NCI-H460 (cell line): Measurements from ENCODE around the gene YLPM1. TPM values are rescaled to one million over a fixed set of nuclear protein-coding genes. Genes with fewer than 3 reads are reported as not detected.
A peak's percentile ranks its signal among the peaks of the same experiment; 100 is the strongest.

Experiments
- DNase-seq: peaks from one replicate; pipeline ENCODE4 v3.0.0-alpha.2; 2016; ENCODE audit warnings: low read depth; ENCODE audit errors: extremely low read depth
- total RNA-seq: library from RNA; depleted of rRNA; stranded (reverse); fragments of >200 nt; shearing (Covaris generic); gene quantifications from 2 replicates; pipeline ENCODE4 v1.2.3, GENCODE V29; 2014; rRNA removed

The YLPM1 gene
- total RNA-seq, 1 experiment from 2014 or later, result 23.6 TPM

DNA sequence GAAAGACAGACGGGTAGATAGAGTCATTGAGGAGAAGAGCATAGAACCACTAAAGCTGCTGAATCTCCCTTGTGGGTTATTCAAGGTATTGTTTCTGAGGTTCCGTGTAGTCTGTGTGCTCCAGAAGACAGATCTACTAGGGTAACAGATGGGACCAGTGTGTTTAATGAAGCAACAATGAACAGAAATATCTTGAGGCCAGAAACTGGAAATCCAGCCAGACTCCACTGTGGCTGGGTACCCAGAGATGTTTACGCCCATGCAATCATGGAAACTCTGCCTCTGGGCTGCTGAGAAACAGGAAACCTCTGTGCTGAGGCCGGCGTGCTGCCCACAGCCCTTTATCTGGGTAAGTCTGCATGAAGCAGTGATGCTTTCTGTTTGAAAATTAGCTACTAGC lies 104.6 kb downstream of the YLPM1 start:
- DNase-seq, result no peak

DNA sequence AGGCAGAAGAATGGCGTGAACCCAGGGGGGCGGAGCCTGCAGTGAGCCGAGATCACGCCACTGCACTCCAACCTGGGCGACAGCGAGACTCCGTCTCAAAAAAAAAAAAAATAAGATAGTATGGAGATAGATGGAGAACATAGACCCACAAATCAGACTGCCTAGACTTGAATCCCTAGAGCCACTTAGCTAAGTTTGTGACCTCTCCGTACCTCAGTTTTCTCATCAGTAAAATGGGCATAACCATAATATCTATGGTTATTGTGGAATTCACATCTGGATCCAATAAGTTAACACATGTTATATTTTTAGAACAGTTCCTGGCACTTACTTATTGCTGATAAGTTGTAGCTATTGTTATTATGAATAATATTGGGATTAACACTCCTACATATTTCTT lies 105.6 kb downstream of the YLPM1 start:
- no peak for DNase-seq

DNA sequence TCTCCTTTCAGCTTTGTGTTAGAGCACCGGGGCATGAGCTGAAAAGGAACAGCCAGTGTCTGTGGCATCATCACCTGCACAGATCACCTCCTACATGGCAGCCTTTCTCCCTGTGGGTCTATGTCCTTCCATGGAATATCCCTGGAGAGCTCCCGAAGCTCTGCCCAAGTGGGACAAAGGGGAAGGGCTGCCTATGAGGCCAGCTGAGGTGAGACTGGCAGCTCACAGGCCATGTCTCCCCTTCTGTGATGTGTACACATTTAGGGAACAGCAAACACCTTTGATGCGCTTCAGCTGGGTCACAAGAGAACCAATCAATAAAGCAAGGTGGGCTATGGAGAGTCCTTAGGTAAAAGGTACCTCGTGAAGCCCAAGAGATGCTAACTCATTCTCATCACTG lies 108.7 kb downstream of the YLPM1 start:
- no peak for DNase-seq

DNA sequence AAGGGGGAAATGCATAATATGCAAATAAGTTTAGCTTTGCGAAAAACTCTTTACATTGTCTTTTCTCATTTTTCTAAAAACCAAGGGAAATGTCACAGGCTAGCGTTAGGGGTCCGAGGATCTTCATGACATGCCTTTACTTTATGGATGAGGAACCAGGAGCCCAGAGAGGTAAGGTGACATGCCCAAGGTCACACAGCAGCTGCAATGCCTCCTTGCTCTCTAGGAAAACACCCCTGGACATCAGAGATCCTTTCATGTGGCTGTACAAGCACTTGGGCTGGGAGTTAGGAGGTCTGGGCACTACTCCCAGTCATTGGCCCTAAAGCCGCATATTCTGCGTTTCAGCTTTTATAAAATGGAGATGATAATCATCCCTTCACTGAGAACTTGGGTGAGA lies 112.1 kb downstream of the YLPM1 start:
- DNase-seq, result no peak

DNA sequence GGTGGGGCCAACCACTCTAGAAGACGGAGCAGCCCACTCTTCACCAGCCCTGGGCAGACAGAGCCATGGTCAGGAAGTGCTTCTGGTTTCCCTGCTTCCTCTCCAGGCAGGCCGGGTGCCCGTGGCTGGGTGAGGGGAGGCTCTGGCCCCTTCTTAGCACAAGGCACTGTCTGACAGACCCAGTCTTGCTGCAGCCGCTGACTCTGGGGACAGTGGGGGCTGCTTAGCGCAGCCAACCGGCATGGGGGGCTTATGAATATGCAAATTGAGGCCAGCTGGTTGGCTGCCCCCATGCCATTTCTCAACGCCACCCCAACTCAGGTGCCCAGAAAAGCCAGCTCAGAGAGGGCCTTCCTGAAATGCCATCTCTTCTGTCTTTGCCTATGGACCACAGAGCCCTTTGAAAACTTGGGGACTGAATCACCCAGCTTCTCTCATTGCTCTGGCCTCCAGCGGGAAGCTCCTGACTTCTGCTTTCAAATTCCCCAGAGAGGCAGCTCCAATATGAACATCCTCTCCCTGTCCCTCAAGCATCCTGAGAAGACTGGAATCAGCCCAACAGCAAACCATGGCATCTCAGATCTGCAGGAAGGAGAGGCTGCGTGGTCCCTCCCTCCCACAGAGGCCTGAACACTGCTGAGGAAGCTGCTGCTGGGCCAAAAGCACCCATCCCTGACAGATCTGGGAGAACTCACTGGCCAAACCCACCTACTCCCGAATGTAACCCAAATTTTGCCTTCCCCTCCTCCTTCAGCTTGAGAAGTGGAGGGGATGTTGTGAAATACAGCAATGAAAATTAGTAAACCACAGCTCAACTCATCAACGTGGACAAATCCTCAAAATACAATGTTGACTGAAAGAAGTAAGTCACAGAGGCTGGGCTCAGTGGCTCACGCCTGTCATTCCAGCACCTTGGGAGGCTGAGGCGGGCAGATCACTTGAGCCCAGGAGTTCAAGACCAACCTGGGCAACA lies 113.1 kb downstream of the YLPM1 start, which contains the start of gene PROX2:
Gene PROX2, minus strand, starts transcription at position 205 of the 973 bp plus-strand sequence. CDS start 12,311 bp downstream, outside the sequence.
- DNase-seq, result no peak

DNA sequence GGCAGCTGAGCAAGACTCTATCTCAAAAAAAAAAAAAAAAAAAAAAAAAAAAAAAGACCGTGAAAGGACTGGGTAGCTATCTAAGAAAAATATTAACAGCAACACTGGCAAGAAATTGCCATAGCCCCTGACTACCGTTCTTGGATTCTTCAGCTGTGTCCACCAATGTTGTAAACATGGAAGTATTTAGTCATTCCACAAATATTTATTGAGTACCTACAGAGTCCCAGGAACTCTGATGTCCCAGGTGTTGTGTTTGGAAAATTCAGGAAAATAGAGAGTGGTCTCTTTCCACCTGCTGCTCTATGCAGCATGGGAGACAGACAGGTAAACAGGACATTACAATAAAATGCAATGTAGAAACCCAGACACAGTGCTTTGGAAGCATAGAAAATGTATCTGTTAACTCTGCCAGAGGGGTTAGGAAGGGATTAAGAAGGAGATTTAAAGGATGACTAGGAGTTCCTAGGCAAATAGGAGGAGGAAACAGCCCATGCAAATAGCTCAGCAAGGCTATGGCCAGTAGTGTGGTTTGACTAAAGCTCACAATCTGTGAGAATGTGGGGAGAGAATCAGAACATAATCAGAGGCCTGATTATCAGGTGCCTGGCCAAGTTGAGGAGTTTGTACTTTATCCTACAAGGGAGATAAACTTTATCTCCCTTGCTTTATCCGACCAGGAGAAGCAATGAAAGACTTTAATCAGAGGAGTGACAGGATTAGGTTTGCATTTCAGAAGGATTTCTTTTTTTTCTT lies 116.5 kb downstream of the YLPM1 start:
- DNase-seq, result no peak

DNA sequence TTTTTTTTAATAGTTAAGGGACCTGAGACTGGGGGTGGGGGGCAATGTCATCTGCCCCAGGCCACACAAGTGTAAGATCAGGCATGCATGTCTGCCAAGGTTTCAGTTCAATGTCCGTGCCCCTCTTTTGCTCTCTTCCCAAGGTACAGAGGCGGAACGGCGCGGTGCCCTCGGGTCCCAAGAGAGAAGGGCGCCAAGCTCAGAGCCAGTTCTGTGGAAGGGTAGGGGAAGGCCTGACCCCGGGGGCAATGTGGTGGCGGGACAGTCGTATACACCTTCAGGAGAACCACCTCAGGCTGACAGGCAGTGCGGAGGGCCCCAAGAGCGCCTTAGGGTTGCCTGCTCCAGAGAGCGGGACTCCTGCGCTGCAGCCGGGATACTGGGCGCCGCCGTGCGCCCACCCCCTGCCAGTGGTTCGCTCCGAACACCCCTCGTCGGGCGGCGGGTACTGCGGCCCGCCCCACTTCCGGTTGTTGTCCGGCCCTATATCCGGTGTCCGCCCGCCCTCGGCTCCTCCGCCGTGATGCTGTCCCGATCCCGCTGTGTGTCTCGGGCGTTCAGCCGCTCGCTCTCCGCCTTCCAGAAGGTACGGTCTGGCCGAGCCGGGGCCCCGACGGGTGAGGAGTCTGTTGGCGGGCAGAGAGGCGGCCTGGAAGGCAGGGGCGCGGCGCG lies 118.5 kb downstream of the YLPM1 start, which contains the start of gene DLST:
Gene DLST, plus strand, starts transcription at position 486 of the 672 bp plus-strand sequence. Its CDS starts 38 bp downstream, at position 524.
- peak; percentile 80 for DNase-seq

DNA sequence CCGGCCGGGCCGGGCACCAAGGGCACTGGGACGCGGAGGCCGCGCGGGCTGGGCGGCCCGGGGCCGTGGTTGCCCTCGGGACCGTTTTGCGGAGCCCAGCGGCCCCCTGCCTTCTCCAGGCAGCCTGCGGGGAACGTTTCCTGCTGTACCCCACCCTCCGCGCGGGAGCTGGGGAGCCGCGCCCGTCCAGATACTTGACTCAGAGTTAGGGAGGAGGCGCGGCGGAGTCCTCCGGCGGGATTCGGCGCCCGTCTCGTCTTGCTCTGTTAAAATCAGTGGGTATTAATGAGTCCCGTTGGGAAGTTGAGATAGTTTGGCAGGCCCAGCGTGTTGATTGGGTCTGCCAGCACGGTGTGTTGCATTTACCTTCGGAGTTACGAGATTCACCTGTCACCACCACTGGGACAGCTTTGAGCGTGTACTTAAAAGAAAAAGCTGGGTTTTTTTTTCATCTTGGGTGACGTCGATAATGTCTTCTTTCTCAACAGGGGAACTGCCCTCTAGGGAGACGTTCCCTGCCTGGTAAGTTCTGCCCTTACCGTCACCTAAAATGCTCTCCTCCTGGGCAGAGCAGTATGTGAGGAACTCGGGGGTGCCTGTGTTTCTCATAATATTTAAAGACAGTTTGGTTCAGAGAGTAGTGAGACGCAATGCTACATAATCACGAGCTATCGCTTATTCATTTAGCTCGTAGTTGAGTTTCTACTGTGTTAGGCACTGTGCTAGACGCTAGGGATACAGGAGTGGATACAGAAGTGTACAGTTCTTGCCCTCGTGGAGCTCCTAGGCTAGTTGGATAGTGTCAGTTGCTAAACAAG lies 119.2 kb downstream of the YLPM1 start:
- no peak for DNase-seq

Other genes starting within 250 kb of the YLPM1 start
- gene LTBP2, start 151.1 kb upstream of the YLPM1 start, total RNA-seq, result 0.43 and 0.79 TPM in 2 replicates
- 23.6 and 31.2 TPM in 2 replicates for gene AREL1, start 50.2 kb upstream of the YLPM1 start, total RNA-seq
- gene FCF1, start 50.2 kb upstream of the YLPM1 start, total RNA-seq, result 51.0 and 59.5 TPM in 2 replicates
- not detected in 2 replicates for gene PROX2, start 112.8 kb downstream of the YLPM1 start, total RNA-seq
- 55.5 and 63.0 TPM in 2 replicates for gene DLST, start 118.6 kb downstream of the YLPM1 start, total RNA-seq
- gene RPS6KL1, start 159.9 kb downstream of the YLPM1 start, total RNA-seq, result 5.6 and 6.1 TPM in 2 replicates
- 0.37 and 0.92 TPM in 2 replicates for gene PGF, start 192.3 kb downstream of the YLPM1 start, total RNA-seq
- 86.4 and 95.5 TPM in 2 replicates for gene EIF2B2, start 239.6 kb downstream of the YLPM1 start, total RNA-seq